Measurements from ENCODE around the gene CYP26A1. TPM values are rescaled to one million over a fixed set of nuclear protein-coding genes. Genes with fewer than 3 reads are reported as not detected.

CYP26A1 gene
- total RNA-seq, 4 donors from 2014 or later = not detected

DNA sequence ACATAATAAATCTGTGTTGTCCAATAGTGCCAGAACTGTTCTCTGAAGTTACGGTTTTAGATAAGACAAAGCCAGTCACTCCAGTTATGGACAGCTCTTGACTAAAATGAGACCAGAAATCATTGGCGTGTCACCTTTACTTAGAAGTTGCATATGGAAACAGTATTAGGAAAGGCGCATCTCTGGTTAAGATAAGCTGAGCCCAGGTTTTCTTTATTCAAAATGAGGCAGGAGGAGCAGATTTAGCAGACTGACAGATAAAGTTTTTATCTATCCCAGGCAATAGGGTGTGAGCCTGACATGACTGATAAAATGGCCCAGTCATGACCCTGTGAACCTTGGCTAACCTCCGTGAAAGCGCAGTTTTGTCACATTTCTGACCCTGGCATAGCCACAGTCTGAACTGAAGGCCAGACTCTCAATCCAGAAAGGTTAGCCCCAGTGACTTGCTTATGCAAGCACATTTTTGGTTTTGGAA is 4.2 kb downstream of the CYP26A1 start:
- DNase-seq = no peak
- Histone ChIP-seq H3K36me3 (no peaks in the 10 kb centered on the region), H3K4me1 (peaks cover 22 to 24% of the 10 kb centered on the region in 2 donors), H3K9me3 (no peaks in the 10 kb centered on the region), H3K27ac (no peak overlapping the region), H3K4me3 (replicated peaks in 1 of 3) (no peak overlapping the region), H3K27me3 (peaks cover 22% of the 10 kb centered on the region)
- intact Hi-C loops (cut with DNase I) = loop anchor here (10.0 kb wide), 1 partner anchor 277 kb away; no protein-coding TSS in a partner anchor
- no peak for TF ChIP-seq POLR2A (IDR thresholded peaks at IDR 0.05)
- no peak for TF ChIP-seq CTCF (IDR thresholded peaks at IDR 0.05)
- WGBS, 2 donors = 90 to 95% methylated on average over 5 of the region's 5 CpGs

DNA sequence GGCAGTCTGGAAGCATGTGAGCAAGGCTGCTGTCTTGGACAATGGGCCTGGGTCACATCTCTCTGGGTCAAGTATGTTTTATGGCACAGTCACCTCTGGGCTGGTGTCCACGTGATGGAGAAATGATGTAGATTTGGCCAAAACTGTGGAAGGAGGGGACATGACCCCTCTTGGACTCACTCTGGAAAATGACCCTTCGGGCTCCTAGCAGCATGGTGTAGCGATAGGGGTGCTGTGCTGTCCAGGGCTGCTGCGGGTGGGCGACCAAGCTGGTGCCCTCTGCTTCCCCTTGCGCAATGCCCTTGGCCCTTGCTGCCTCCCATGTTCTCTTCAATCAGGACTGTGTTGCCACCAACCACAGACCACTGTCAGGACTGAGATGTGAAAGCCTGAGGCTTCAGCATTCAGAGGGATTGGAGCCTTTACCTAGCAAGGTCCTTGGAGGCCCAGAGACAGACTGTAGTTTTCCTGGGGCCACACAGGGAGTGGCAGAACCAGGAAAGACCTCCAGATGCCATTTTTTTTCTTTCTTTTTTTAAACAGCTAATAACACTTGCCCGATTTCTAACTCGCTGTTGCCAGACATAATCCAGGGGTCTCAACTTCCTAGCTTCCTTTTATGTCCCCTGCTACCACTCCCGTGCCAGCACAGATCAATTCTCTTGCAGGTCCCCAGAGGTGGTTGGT is 6.1 kb downstream of the CYP26A1 start:
- Histone ChIP-seq H3K4me3 (replicated peaks in 1 of 3) (no peak overlapping the region), H3K4me1 (peaks cover 4 to 5% of the 10 kb centered on the region in 2 donors), H3K9me3 (no peaks in the 10 kb centered on the region), H3K27ac (no peak overlapping the region), H3K36me3 (no peaks in the 10 kb centered on the region), H3K27me3 (peaks cover 9% of the 10 kb centered on the region)
- 50 to 55% methylated on average over 7 to 8 of the region's 9 CpGs for WGBS, 2 donors
- intact Hi-C loops (cut with DNase I) = loop anchor here (10.0 kb wide), 2 partner anchors 215 to 275 kb away; no protein-coding TSS in a partner anchor
- DNase-seq = no peak
- no peak for TF ChIP-seq CTCF (IDR thresholded peaks at IDR 0.05)
- TF ChIP-seq POLR2A (IDR thresholded peaks at IDR 0.05) = no peak

DNA sequence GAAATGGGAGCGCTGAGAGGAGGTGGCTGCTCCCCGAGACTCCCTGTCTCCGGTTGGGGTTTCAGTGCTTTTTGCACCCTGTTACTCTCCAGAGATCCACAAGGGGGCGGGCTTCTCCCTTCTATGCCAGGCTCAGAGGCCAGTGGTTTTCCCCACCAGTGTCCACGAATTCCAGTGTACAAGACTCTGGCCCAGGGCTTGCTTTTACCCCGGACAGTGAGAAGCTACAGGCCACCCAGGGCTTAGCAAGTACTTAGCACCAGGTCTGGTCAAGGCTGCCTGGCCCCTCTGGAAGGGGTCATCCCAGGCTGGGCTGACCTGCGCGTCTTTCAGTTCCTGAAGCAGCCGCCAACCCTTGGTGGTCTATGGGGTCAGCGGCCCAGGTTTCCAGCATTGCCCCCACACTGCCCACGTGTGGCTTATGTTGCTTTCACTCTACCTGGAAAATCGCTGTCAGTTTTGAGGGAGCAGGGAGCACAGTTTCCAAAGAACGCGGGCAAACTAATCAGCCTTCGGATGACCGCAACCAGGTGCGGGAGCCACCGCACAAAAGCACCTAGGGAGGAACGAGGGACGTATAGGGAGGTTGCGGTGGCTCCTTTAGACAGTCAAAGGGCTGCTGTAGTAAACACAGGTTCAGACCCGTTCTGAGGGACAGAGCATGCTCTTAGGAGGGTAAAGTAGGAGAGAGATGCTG is 6.8 kb downstream of the CYP26A1 start:
- WGBS, 2 donors = 51 to 53% methylated on average over 20 to 22 of the region's 22 CpGs
- DNase-seq = peak; percentile 47 to 59
- H3K27ac ChIP-seq = no peak overlapping the region
- no peaks in the 10 kb centered on the region for H3K9me3 ChIP-seq
- no peaks in the 10 kb centered on the region for H3K36me3 ChIP-seq
- no peaks in the 10 kb centered on the region for H3K4me1 ChIP-seq
- H3K27me3 ChIP-seq = peaks cover 2% of the 10 kb centered on the region
- H3K4me3 ChIP-seq (replicated peaks in 1 of 3) = no peak overlapping the region
- intact Hi-C loops (cut with DNase I) = loop anchor here (10.0 kb wide), 1 partner anchor 214 kb away; no protein-coding TSS in a partner anchor
- no peak for TF ChIP-seq POLR2A (IDR thresholded peaks at IDR 0.05)
- TF ChIP-seq CTCF (IDR thresholded peaks at IDR 0.05) = peak; percentile 63 to 86 (median 70)

DNA sequence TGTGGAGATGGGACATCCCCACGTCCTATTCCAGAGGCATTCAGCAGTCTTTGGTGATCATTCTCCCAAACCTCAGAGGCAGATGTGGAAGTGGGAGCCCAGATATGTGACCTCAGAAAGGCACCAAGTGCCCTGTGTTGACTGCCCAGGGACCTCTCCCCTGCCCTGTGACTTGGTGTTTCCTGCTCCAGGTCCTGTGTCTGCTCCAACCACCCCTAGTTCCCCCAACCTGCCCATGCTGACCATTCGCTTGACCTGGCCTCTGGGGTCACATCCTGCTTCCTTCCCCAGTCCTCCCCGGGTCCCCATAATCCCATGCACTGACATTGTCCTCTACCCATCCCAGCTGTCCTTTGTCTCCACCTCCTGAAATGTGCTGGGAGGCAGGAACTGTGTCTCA is 7.6 kb downstream of the CYP26A1 start:
- Histone ChIP-seq H3K36me3 (no peaks in the 10 kb centered on the region), H3K4me1 (no peaks in the 10 kb centered on the region), H3K27me3 (no peaks in the 10 kb centered on the region), H3K9me3 (no peaks in the 10 kb centered on the region), H3K4me3 (replicated peaks in 1 of 3) (no peak overlapping the region), H3K27ac (no peak overlapping the region)
- no peak for DNase-seq
- TF ChIP-seq CTCF (IDR thresholded peaks at IDR 0.05) (no peak), POLR2A (IDR thresholded peaks at IDR 0.05) (no peak)
- 70% methylated on average over 3 of the region's 3 CpGs for WGBS, 2 donors
- intact Hi-C loops (cut with DNase I) = loop anchor here (10.0 kb wide), 1 partner anchor 213 kb away; no protein-coding TSS in a partner anchor

GRCh38 chr10:93081834-93082233 is 8.1 kb downstream of the CYP26A1 start:
- Histone ChIP-seq H3K27ac (no peak overlapping the region), H3K27me3 (no peaks in the 10 kb centered on the region), H3K36me3 (no peaks in the 10 kb centered on the region), H3K4me1 (no peaks in the 10 kb centered on the region), H3K9me3 (no peaks in the 10 kb centered on the region), H3K4me3 (replicated peaks in 1 of 3) (no peak overlapping the region)
- TF ChIP-seq CTCF (IDR thresholded peaks at IDR 0.05) (no peak), POLR2A (IDR thresholded peaks at IDR 0.05) (no peak)
- intact Hi-C loops (cut with DNase I) = loop anchor here (10.0 kb wide), 1 partner anchor 213 kb away; no protein-coding TSS in a partner anchor
- 40 to 45% methylated on average over 10 of the region's 10 CpGs for WGBS, 2 donors
- no peak for DNase-seq

Measured in thyroid gland (tissue), 4 donors.